Measurements from ENCODE around the gene NEIL3. TPM values are rescaled to one million over a fixed set of nuclear protein-coding genes. Genes with fewer than 3 reads are reported as not detected.

NEIL3 gene
- total and polyA plus RNA-seq, 2 experiments from 2014 or later: 2.4 to 3.7 TPM

DNA sequence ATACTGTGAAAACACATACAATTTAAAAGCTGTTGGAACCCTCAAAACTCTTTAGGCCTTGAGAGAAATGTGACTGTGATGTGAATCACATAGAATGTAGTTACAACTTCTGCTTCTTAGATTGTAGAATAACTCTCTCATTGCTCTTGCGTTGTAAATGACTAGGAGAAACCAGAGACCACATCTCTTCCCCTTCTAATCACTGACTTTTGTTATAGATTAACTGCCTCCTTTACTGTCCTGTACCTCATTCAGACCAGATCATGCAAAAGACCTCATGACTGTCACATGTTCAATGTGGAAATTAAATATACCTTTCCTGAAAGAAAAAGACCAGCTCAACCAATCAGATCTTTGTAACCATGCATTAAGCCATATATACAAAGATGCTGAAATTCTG lies 43.2 kb upstream of the NEIL3 start:
- H3K4me3 ChIP-seq: no peak overlapping the region
- no peaks in the 10 kb centered on the region for H3K4me1 ChIP-seq (ENCODE audit: insufficient read depth)
- no peaks in the 10 kb centered on the region for H3K9me3 ChIP-seq (ENCODE audit: low read depth)
- no peak overlapping the region for H3K4me2 ChIP-seq (ENCODE audit: unreplicated experiment)
- no peak overlapping the region for H3K27ac ChIP-seq
- H3K9ac ChIP-seq: no peak overlapping the region
- H4K20me1 ChIP-seq (ENCODE audit: insufficient read depth): no peaks in the 10 kb centered on the region
- no peaks in the 10 kb centered on the region for H3K36me3 ChIP-seq (ENCODE audit: low read depth)
- no peaks in the 10 kb centered on the region for H3K79me2 ChIP-seq (ENCODE audit: insufficient read depth)
- no peaks in the 10 kb centered on the region for H3F3A ChIP-seq (ENCODE audit: insufficient read depth)
- DNase-seq: no peak
- H2AFZ ChIP-seq: no peak overlapping the region
- TF ChIP-seq EZH2 (IDR thresholded peaks at IDR 0.05; ENCODE audit: insufficient read depth, poor library complexity, severe bottlenecking): no peak
- TF ChIP-seq EZH2phosphoT487 (IDR thresholded peaks at IDR 0.05; ENCODE audit: insufficient read depth, low read depth): no peak
- WGBS, 2 experiments (ENCODE audit: low coverage in 1 of 2, low lambda C conversion rate in 2 of 2, missing lambda C conversion rate in 2 of 2): 90 to 100% methylated on average over 1 of the region's 1 CpG
- no peaks in the 10 kb centered on the region for H3K27me3 ChIP-seq (replicated peaks; ENCODE audit: insufficient read depth)
- in situ Hi-C loops (cut with MboI): no loop called here
- H3K9me2 ChIP-seq (ENCODE audit: insufficient read depth): no peaks in the 10 kb centered on the region

DNA sequence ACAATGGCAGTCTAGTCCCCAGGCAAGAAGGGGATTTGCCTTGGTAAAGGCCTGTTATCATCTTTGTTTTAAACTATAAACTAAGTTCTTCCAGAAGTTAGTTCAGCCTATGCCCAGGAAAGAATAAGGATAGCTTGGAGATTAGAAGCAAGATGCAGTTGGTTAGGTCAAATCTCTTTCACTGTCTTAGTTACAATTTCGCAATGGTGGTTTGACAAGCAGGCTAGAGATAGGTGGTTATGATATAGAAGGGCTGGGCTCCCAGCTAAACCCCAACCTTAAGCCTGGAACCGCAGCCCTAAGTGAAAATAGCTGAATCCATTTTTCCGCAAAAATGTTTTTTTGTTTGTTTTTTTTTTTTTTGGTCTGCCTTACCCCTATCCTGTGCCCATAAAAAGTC lies 41.8 kb upstream of the NEIL3 start:
- H3K79me2 ChIP-seq (ENCODE audit: insufficient read depth): no peaks in the 10 kb centered on the region
- H3K9me2 ChIP-seq (ENCODE audit: insufficient read depth): no peaks in the 10 kb centered on the region
- H3K27ac ChIP-seq: no peak overlapping the region
- no peaks in the 10 kb centered on the region for H3K36me3 ChIP-seq (ENCODE audit: low read depth)
- no peaks in the 10 kb centered on the region for H3K9me3 ChIP-seq (ENCODE audit: low read depth)
- DNase-seq: no peak
- TF ChIP-seq EZH2 (IDR thresholded peaks at IDR 0.05; ENCODE audit: insufficient read depth, poor library complexity, severe bottlenecking): no peak
- no peak for TF ChIP-seq EZH2phosphoT487 (IDR thresholded peaks at IDR 0.05; ENCODE audit: insufficient read depth, low read depth)
- no peaks in the 10 kb centered on the region for H3F3A ChIP-seq (ENCODE audit: insufficient read depth)
- no peak overlapping the region for H3K4me3 ChIP-seq
- H2AFZ ChIP-seq: no peak overlapping the region
- no peak overlapping the region for H3K4me2 ChIP-seq (ENCODE audit: unreplicated experiment)
- no peaks in the 10 kb centered on the region for H4K20me1 ChIP-seq (ENCODE audit: insufficient read depth)
- no peaks in the 10 kb centered on the region for H3K27me3 ChIP-seq (replicated peaks; ENCODE audit: insufficient read depth)
- in situ Hi-C loops (cut with MboI): no loop called here
- WGBS, 2 experiments (ENCODE audit: low coverage in 1 of 2, low lambda C conversion rate in 2 of 2, missing lambda C conversion rate in 2 of 2): 70 to 73% methylated on average over 3 of the region's 3 CpGs
- no peaks in the 10 kb centered on the region for H3K4me1 ChIP-seq (ENCODE audit: insufficient read depth)
- no peak overlapping the region for H3K9ac ChIP-seq

DNA sequence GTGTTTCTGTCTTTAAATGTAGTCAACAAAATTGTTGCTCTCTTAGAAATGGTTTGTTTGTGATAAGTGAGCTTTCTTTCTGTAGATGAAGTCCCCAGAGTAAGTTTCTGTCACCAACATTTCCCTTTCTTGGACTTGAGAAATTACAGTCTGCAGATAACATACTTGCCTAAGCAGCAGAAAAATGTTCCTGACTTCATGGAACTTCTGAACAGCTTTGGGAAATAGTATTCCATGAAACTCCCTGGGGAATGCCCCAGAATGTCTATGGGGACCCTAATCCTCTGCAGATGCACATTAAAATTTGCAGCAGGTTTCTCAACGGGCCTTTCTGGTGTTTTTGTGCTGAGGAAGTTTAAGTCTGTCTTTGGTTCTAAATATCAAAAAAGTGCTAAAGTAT lies 38.6 kb upstream of the NEIL3 start:
- Histone ChIP-seq H3F3A (ENCODE audit: insufficient read depth) (no peaks in the 10 kb centered on the region), H3K4me3 (no peak overlapping the region), H3K4me2 (ENCODE audit: unreplicated experiment) (no peak overlapping the region), H3K27ac (no peak overlapping the region), H3K9me3 (ENCODE audit: low read depth) (no peaks in the 10 kb centered on the region), H4K20me1 (ENCODE audit: insufficient read depth) (no peaks in the 10 kb centered on the region), H3K9ac (no peak overlapping the region), H3K79me2 (ENCODE audit: insufficient read depth) (no peaks in the 10 kb centered on the region), H2AFZ (peak overlapping the region; percentile 20; the same call in 1 of the 2 replicates), H3K9me2 (ENCODE audit: insufficient read depth) (no peaks in the 10 kb centered on the region), H3K27me3 (replicated peaks; ENCODE audit: insufficient read depth) (no peaks in the 10 kb centered on the region), H3K36me3 (ENCODE audit: low read depth) (no peaks in the 10 kb centered on the region), H3K4me1 (ENCODE audit: insufficient read depth) (no peaks in the 10 kb centered on the region)
- TF ChIP-seq EZH2phosphoT487 (IDR thresholded peaks at IDR 0.05; ENCODE audit: insufficient read depth, low read depth) (no peak), EZH2 (IDR thresholded peaks at IDR 0.05; ENCODE audit: insufficient read depth, poor library complexity, severe bottlenecking) (no peak)
- 4 to 8% methylated on average over 1 of the region's 1 CpG for WGBS, 2 experiments (ENCODE audit: low coverage in 1 of 2, low lambda C conversion rate in 2 of 2, missing lambda C conversion rate in 2 of 2)
- in situ Hi-C loops (cut with MboI): no loop called here
- DNase-seq: no peak

DNA sequence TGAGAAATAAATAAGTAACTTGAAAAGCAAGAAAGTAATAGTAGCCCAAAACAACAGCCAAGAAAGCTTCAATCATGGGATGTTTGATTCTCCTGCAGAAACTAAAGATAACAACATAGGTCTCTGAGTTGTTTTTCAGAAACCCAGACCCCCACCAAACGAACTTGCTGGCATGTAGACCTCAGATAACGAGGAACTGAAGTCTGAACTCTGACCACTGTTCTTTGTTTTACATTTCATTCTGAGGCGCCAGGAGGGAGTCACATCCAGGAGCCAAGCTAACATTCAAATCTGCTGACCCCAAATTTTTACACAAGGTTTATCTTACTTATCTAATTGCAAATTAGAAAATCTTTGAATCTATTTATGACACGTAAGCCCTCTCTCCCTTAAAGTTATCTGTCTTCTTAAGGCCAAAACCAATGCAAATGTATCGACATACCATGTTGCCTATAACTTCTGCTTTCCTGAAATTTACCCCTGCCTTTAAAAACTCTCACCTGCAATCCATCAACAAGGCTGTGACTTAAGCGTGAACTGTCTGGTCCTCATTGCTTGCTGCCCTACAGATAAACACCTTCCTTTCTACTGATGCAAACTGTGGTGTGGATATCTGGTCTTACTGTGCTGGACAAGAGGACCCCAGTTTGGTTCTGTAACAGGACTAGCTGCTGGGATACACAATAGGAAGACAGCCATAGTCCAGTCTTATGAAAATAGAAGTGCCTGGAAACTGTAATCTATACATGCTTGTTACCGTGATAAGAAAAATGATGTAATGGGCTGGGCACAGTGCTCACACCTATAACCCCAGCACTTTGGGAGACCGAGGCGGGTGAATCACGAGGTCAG lies 37.5 kb upstream of the NEIL3 start:
- Histone ChIP-seq H3K27me3 (replicated peaks; ENCODE audit: insufficient read depth) (no peaks in the 10 kb centered on the region), H3K9ac (no peak overlapping the region), H3K36me3 (ENCODE audit: low read depth) (no peaks in the 10 kb centered on the region), H3K9me3 (ENCODE audit: low read depth) (no peaks in the 10 kb centered on the region), H3K27ac (no peak overlapping the region), H3K4me1 (ENCODE audit: insufficient read depth) (no peaks in the 10 kb centered on the region), H3K79me2 (ENCODE audit: insufficient read depth) (no peaks in the 10 kb centered on the region), H3F3A (ENCODE audit: insufficient read depth) (no peaks in the 10 kb centered on the region), H2AFZ (no peak overlapping the region), H4K20me1 (ENCODE audit: insufficient read depth) (no peaks in the 10 kb centered on the region), H3K4me3 (no peak overlapping the region), H3K4me2 (ENCODE audit: unreplicated experiment) (no peak overlapping the region), H3K9me2 (ENCODE audit: insufficient read depth) (no peaks in the 10 kb centered on the region)
- TF ChIP-seq EZH2 (IDR thresholded peaks at IDR 0.05; ENCODE audit: insufficient read depth, poor library complexity, severe bottlenecking) (no peak), EZH2phosphoT487 (IDR thresholded peaks at IDR 0.05; ENCODE audit: insufficient read depth, low read depth) (no peak)
- 85 to 87% methylated on average over 10 of the region's 10 CpGs for WGBS, 2 experiments (ENCODE audit: low coverage in 1 of 2, low lambda C conversion rate in 2 of 2, missing lambda C conversion rate in 2 of 2)
- in situ Hi-C loops (cut with MboI): no loop called here
- no peak for DNase-seq

Data from GM23248 (cell line).